ENCODE results near the gene BOD1.

The BOD1 gene

DNA sequence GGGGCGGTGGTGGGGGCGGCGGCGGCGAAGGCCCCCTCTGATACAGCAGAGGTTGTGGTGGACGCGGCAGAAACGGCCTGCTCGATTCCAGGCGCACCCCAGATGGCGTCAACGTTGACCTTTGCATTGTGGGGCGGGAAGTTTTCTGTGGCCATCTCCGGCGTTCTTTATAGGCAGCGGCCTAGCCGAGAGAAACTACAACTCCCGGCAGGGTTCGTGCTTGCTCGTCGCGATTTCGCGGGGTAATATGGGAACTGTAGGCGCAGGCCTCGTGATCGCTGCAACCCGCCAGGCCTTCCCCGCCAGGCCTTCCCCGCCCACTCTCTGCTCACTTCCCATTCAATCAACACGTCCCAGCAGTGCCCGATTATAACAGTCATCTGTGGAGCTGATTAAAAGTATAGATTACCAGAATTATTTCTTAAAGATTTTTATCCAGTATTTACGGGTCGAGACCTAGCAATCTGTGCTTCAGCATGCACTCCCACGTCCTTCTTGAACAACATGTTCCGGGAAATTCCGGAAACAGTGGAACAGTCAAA is at the start of gene BOD1:
Gene BOD1 (minus strand): TSS at position 74 of the 542 bp plus-strand sequence. CDS start 214 bp downstream, outside the sequence.
- peak; percentile 98 for DNase-seq

GRCh38 chr5:173665326-173665725 is 48.9 kb upstream of the BOD1 start:
- DNase-seq: no peak

- peak; percentile 7 for DNase-seq
These were observed 47.7 kb upstream of the BOD1 start for GRCh38 chr5:173664154-173664526.

GRCh38 chr5:173663352-173664153 is 47.1 kb upstream of the BOD1 start:
- DNase-seq: no peak

DNA sequence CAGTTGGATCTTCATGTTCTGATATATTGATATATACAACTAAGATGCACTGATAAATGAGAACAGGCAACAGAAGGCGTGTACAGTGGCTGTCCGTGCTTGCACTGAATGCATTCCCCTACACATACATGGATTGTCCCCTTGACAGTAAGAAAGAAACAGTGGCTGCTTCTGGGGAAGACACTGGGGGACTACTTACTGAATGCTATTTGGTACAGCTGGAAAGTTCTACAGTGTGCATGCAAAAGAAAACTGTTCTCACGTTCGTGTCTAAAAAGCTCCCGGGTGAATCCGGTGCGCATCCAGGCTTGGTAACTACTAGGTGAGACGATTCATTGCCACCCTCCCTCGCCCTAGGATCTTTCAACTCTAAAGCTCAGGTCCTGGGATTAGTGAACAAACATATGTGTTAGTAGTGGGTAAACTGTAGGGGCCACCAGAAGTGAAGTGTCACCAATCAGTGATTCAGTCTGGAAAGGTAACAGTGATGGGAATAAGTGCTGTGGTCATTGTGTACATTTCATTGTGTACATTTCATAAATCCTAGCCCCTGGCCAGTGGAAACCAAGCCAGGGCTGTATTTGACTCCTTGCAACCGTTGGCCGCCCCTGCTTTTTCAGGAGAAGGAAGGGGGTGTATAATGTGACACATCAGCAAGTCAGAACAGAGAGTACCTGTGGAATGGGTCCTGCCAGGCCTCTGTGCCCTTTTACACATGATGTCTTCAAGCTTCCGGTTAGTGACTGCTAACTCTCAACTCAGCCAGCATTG is 46.3 kb upstream of the BOD1 start:
- DNase-seq: no peak

GRCh38 chr5:173660481-173661280 is 44.2 kb upstream of the BOD1 start:
- no peak for DNase-seq

DNA sequence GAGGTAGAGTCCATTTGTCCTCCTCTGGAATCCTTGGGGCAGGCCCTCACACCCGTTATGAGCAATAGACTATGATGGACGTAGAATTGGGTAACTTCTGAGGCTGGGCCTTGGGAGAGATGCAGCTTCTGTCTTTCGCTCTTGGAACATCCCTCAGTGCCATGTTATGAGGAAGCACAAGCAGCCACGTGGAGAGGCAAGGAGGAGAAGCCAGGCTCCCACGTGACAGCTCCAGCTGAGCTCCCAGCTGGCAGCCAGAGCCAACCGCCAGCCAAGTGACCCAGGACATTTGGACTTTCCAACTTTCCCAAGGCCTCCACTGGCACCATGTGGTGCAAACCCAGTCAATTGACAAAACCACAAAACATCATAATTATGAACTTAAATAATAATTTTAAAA is 43.0 kb upstream of the BOD1 start:
- no peak for DNase-seq

GRCh38 chr5:173657741-173658356 is 41.4 kb upstream of the BOD1 start:
- no peak for DNase-seq

DNA sequence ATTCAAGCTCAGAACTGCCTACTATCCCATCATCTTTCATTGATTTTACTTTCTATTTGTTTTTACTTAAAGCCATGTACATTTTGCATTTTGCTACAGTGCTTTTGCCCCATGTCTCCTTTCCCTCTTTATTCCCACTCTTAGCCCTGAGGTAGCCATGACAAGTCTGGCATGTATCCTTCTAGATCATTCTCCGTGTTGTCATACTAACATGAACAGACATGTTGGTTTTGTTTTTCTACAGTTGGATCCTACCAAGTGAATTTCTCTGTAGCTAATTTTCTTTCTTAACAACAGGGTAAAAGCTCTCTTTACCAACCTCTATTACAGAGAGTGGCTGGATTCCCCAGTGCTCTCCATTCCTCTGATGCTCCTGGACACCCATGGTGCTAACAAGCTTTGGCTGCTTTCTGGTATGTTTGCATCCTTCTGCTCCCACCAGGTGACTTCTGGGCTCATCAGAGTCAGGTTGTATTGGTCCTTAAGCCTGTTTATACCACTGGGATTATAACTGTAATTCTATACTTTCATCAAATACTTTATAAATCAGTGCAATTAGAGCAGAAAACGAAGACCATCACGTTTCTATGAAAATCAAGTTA is 38.8 kb upstream of the BOD1 start:
- no peak for DNase-seq

DNA sequence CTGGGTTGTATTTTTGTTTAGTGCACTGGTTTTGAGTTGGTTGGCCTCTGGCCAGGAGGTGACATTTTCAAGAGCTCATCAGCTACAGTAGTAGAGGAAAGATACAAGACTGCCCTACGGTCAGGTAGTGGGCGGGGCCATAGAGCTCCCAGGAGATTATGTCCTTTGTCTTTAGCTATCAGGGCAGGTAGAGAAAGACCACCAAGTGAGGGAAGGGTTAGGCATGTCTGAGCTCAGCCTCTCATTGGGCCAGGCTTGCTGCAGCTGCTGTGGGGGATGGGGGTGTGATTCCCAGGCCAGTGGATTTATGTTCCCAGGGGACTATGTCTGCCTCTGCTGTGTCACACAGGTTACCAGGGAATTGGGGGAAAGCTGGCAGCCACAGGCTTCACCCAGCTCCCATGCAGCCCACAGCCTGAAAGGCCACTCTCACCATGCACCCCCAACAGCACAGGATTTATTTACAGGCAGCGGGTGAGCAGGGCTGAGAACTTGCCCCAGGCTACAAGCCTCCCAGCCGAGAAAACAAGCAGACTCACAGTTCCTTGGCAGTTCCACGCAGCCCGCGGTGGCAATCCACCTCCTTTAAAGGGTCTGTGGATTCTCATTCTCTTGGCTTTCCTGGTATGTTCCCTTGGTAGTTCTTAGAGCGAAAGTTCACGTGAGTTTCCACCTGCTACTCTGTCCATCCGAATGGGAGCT is 37.5 kb upstream of the BOD1 start:
- DNase-seq: no peak

DNA sequence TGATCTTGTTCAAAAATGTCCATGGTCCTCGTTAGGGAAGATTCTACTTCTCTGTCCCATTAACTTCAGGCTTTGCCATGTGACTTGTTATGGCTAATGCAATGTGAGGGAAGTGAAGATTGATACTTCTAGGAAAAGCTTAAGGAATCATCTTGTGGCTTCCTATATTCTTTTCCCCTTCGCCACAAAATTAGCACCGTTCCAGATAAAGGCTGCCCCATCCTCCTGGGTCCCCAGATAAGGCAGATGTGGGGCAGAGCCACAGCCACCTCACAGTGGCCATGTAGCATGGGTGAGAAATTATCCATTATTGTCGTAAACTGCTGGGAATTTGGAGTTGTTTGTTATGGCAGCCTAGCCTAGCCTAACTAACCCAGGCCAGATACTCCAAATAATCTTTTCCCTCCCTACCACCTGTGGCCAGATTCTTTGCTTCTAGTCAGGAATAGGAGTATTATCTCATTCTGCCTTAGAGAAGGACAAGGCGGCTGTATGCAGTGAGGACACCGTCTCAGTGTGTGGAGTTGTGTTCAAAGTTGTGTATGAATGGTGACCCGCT is 31.9 kb upstream of the BOD1 start:
- DNase-seq: no peak

GRCh38 chr5:173646692-173647091 is 30.2 kb upstream of the BOD1 start:
- DNase-seq: no peak

- no peak for DNase-seq
These were observed 29.6 kb upstream of the BOD1 start for GRCh38 chr5:173645890-173646574.

DNA sequence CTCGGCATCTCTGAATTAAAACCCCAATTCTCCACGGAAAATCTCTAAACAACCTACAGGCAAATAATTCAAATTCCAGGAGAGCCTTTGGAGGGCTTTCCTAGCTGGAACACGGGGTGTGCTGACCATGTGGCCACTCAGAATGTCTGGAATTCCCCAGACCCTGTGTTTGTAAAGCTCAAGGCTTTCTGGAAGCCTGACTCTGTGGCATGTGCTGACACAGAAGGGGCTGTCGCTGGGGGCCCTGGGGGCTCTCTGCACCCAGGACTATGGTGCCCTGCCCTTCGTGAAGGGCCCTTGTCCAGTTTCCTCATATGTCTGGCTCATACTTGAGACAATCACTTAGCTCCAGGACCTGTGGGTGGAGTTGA is 29.0 kb upstream of the BOD1 start:
- DNase-seq: no peak

GRCh38 chr5:173644673-173645436 is 28.4 kb upstream of the BOD1 start:
- DNase-seq: no peak

- no peak for DNase-seq
These were observed 27.5 kb upstream of the BOD1 start for GRCh38 chr5:173643964-173644363.

- DNase-seq: no peak
These were observed 26.5 kb upstream of the BOD1 start for GRCh38 chr5:173642895-173643481.

- DNase-seq: no peak
These were observed 25.9 kb upstream of the BOD1 start for GRCh38 chr5:173642191-173642816.

All from CD4-positive, alpha-beta T cell treated with Interleukin-17A for 1 hour (primary cell).